Lower lobe of right lung (tissue), 2 donors: ENCODE data around the gene SFXN1. TPM values are rescaled to one million over a fixed set of nuclear protein-coding genes. Genes with fewer than 3 reads are reported as not detected.

Experiments
- ATAC-seq, 2 donors: fragments of 200-7000 bp; cut with Tn5 transposase; one replicate each; pipeline ENCODE4 v1.9.1; 2020 to 2022; ENCODE audit warnings: mild to moderate bottlenecking in 2 of 2, moderate library complexity in 2 of 2
- DNase-seq: peaks from one replicate; pipeline ENCODE4 v3.0.0-alpha.2; 2020
- H3K27ac ChIP-seq: fragments of 200-600 bp; one replicate; pipeline ENCODE4 v1.8.0; 2022
- H3K27me3 ChIP-seq: fragments of 200-600 bp; one replicate; pipeline ENCODE4 v1.8.0; 2022; ENCODE audit warnings: low read depth
- H3K36me3 ChIP-seq: fragments of 200-600 bp; one replicate; pipeline ENCODE4 v1.8.0; 2022; ENCODE audit warnings: mild to moderate bottlenecking
- H3K4me1 ChIP-seq: fragments of 200-600 bp; one replicate; pipeline ENCODE4 v1.8.0; 2022
- H3K4me3 ChIP-seq: fragments of 200-600 bp; one replicate; pipeline ENCODE4 v1.8.0; 2022; ENCODE audit warnings: mild to moderate bottlenecking
- H3K9me3 ChIP-seq: fragments of 200-600 bp; one replicate; pipeline ENCODE4 v1.8.0; 2022
- intact Hi-C: fragments of 100-400 bp; cut with DNase I; formaldehyde crosslinking; loops from one replicate; pipeline ENCODE4 v1.11.0; 2022
- total RNA-seq: library from RNA; stranded (reverse); fragmentation: NEBNext Ultra II Directional; extraction: Animal tissue kit (Norgen Biotek cat#: 25700); gene quantifications from one replicate; pipeline ENCODE4 v1.2.1, GENCODE V29; 2021
- TF ChIP-seq, protein P1 (sequence below): fragments of 200-600 bp; IDR thresholded peaks from one replicate; pipeline ENCODE4 v1.8.0; 2022; ENCODE audit warnings: antibody characterized with exemption, mild to moderate bottlenecking
- donor health status: DM: no; HTN: yes; CAD: no; lungs with severe emphysema.

SFXN1 gene
- total RNA-seq, 1 donor from 2014 or later = 15.7 TPM

DNA sequence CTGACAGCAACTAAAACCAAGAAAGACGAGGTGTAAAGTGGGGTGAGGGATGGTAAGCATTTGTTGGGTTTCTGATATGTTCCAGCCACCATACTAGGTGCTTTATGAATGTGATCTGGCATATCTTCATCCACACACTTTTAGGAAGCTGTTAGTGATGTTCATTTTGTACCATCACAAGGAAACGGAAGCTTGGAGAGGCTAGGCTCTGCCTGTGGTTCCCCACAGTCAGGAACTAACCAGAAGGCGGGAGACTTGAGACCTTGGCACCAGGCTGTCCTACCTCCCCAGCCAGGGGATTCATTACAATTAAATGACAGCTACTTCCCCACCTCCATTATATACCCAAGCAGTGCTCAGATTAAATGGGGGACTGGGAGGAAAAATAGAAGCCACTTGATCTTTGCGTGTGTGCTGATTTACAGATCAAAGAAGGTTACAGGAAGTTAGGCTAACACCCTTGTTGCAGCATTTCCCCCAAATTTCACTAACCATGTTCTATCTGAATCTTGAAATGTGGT lies 43.0 kb downstream of the SFXN1 start:
- H3K36me3 ChIP-seq = peaks cover 68% of the 10 kb centered on the region
- no peaks in the 10 kb centered on the region for H3K27me3 ChIP-seq
- TF ChIP-seq, protein P1, sequence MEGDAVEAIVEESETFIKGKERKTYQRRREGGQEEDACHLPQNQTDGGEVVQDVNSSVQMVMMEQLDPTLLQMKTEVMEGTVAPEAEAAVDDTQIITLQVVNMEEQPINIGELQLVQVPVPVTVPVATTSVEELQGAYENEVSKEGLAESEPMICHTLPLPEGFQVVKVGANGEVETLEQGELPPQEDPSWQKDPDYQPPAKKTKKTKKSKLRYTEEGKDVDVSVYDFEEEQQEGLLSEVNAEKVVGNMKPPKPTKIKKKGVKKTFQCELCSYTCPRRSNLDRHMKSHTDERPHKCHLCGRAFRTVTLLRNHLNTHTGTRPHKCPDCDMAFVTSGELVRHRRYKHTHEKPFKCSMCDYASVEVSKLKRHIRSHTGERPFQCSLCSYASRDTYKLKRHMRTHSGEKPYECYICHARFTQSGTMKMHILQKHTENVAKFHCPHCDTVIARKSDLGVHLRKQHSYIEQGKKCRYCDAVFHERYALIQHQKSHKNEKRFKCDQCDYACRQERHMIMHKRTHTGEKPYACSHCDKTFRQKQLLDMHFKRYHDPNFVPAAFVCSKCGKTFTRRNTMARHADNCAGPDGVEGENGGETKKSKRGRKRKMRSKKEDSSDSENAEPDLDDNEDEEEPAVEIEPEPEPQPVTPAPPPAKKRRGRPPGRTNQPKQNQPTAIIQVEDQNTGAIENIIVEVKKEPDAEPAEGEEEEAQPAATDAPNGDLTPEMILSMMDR = no peak
- DNase-seq (no peak), ATAC-seq (no peak)
- H3K4me1 ChIP-seq = no peaks in the 10 kb centered on the region
- H3K9me3 ChIP-seq = no peaks in the 10 kb centered on the region
- H3K27ac ChIP-seq = no peak overlapping the region
- intact Hi-C loops = no loop called here
- H3K4me3 ChIP-seq = no peak overlapping the region

DNA sequence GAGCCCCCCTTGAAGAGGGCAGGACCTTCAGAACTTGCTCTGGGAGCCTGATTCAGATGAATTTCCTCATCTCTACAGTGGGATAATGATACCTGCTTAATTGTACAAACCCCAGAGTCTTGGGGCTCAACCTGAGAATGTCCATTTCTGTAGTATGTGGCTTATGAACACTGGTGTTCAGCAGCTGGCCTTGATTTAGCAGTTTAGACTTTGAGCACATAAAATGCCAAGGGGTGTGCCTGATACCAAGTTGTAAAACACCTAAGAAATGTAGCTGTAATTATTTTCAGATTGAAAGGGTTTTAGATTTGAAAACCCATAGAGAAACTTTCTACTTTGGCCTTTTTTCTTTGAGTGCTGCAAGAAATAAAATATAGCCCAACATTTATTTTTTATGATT lies 44.9 kb downstream of the SFXN1 start:
- peaks cover 69% of the 10 kb centered on the region for H3K36me3 ChIP-seq
- DNase-seq (no peak), ATAC-seq (no peak)
- no peak overlapping the region for H3K4me3 ChIP-seq
- intact Hi-C loops = no loop called here
- no peaks in the 10 kb centered on the region for H3K4me1 ChIP-seq
- no peaks in the 10 kb centered on the region for H3K27me3 ChIP-seq
- no peak overlapping the region for H3K27ac ChIP-seq
- TF ChIP-seq, protein P1 = no peak
- H3K9me3 ChIP-seq = no peaks in the 10 kb centered on the region

DNA sequence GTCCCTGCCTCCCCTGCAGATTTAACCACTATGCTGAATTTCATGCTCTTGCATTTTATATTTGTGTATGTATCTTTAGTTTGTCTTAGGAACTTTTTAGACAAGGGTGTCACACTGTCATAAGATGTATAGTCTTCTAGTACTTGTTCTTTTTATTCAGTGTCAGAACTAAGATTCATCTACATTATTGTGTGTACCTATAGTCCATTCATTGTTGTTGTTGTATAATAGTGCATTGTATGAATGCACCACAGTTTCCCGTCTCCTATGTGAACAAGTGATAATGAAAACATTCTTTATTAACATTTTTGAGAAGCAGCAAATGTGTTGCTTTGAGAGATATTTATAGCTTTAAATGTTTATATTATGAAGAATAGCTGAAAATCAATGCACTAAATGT lies 45.9 kb downstream of the SFXN1 start:
- Histone ChIP-seq H3K4me1 (no peaks in the 10 kb centered on the region), H3K36me3 (peaks cover 67% of the 10 kb centered on the region), H3K27me3 (no peaks in the 10 kb centered on the region), H3K9me3 (no peaks in the 10 kb centered on the region), H3K27ac (no peak overlapping the region), H3K4me3 (no peak overlapping the region)
- intact Hi-C loops = no loop called here
- ATAC-seq = no peak
- TF ChIP-seq, protein P1 = no peak
- DNase-seq = no peak

DNA sequence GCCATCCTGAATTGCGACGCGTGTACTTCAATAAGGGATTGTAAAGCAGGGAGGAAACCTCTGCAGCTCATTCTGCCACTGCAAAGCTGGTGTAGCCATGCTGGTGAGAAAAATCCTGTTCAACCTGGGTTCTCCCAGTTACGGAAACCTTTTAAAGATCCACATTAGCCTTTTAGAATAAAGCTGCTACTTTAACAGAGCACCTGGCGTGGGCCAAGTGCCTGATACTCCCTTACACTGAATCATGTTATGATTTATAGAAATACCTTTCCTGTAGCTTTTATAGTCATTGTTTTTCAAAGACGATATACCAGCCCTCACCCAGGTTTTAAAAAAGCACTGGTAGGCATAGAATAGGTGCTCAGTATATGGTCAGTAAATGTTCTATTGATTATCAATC lies 48.3 kb downstream of the SFXN1 start:
- Histone ChIP-seq H3K4me3 (no peak overlapping the region), H3K36me3 (peaks cover 61% of the 10 kb centered on the region), H3K9me3 (no peaks in the 10 kb centered on the region), H3K27me3 (no peaks in the 10 kb centered on the region), H3K4me1 (no peaks in the 10 kb centered on the region), H3K27ac (no peak overlapping the region)
- intact Hi-C loops = no loop called here
- DNase-seq (no peak), ATAC-seq (no peak)
- TF ChIP-seq, protein P1 = no peak

DNA sequence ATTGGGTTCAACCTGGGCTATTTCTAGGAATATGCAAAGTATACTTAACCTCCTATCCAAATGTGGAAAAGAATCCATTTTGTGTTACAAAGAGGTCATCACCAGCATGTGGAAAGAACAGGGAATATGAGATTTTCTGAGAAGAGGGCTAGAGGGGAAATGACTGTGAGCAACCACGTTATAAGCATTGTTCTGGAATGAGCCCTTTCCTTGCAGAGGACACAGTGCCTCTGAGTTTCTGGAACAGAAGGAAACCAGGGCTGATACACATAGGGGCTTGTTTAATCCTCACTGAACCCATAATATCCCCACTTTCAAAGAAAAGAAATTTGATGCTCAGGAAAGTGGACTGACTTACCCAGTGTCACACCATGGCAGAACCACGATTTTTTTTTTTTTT lies 53.0 kb downstream of the SFXN1 start:
- intact Hi-C loops = loop anchor here (10.0 kb wide), 1 partner anchor 183 kb away; no protein-coding TSS in a partner anchor
- H3K4me3 ChIP-seq = no peak overlapping the region
- no peaks in the 10 kb centered on the region for H3K27me3 ChIP-seq
- no peaks in the 10 kb centered on the region for H3K9me3 ChIP-seq
- ATAC-seq = no peak
- no peak for DNase-seq
- H3K27ac ChIP-seq = no peak overlapping the region
- H3K4me1 ChIP-seq = peaks cover 4% of the 10 kb centered on the region
- TF ChIP-seq, protein P1 = no peak
- H3K36me3 ChIP-seq = peaks cover 24% of the 10 kb centered on the region
